Esophagus squamous epithelium (tissue), 4 donors: Measurements from ENCODE around the gene EWSR1.

Experiments used
- POLR2A ChIP-seq, 4 donors: fragments of 450-650 bp; IDR thresholded peaks; one replicate each; pipeline ENCODE4 v1.6.1; 2017; ENCODE audit warnings: antibody characterized with exemption in 4 of 4, mild to moderate bottlenecking in 4 of 4, moderate library complexity in 3 of 4
- TF ChIP-seq, protein P1 (sequence below), 6 experiments: fragments of 450-650 bp in 4 of 6; fragments of 200-600 bp in 2 of 6; sonication (generic) in 2 of 6; IDR thresholded peaks; one replicate each; pipeline ENCODE4 v1.5.1; 2016 to 2019; ENCODE audit warnings: antibody characterized with exemption in 6 of 6, mild to moderate bottlenecking in 4 of 6, moderate library complexity in 4 of 6

DNA sequence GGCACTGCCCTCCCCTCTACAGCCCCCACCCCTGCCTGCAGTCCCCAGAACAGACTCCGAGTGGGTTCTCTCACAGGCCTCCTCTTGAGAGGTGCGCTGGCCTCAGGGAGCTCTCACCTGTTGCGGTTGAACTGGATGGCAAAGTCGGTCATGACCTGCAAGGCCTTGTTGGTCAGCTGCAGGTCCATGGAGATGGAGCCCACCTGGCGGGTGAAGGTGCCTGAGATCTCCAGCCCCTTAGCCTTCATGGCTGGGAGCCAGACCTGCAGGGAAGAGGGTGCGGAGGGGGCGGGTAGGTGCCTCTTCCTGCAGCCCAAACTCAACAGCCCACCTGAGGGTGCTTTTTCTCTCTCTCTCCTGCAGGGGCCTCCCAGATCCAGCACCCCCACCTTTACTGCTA, 66.1 kb downstream of the EWSR1 start:
- TF ChIP-seq, protein P1, sequence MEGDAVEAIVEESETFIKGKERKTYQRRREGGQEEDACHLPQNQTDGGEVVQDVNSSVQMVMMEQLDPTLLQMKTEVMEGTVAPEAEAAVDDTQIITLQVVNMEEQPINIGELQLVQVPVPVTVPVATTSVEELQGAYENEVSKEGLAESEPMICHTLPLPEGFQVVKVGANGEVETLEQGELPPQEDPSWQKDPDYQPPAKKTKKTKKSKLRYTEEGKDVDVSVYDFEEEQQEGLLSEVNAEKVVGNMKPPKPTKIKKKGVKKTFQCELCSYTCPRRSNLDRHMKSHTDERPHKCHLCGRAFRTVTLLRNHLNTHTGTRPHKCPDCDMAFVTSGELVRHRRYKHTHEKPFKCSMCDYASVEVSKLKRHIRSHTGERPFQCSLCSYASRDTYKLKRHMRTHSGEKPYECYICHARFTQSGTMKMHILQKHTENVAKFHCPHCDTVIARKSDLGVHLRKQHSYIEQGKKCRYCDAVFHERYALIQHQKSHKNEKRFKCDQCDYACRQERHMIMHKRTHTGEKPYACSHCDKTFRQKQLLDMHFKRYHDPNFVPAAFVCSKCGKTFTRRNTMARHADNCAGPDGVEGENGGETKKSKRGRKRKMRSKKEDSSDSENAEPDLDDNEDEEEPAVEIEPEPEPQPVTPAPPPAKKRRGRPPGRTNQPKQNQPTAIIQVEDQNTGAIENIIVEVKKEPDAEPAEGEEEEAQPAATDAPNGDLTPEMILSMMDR (IDR thresholded peaks at IDR 0.05) = no peak
- TF ChIP-seq POLR2A (IDR thresholded peaks at IDR 0.05) = no peak
